ENCODE measurements around the gene PLGLB2. TPM values are rescaled to one million over a fixed set of nuclear protein-coding genes. Genes with fewer than 3 reads are reported as not detected.
A peak's percentile ranks its signal among the peaks of the same experiment; 100 is the strongest.
"Not testable (repeated sequence)": the region's sequence is repeated elsewhere in the genome, so short reads cannot be mapped to it uniquely, and the experiment has no call there.

PLGLB2 gene
- total RNA-seq, 2 donors from 2014 or later: 0.15 to 0.64 TPM

DNA sequence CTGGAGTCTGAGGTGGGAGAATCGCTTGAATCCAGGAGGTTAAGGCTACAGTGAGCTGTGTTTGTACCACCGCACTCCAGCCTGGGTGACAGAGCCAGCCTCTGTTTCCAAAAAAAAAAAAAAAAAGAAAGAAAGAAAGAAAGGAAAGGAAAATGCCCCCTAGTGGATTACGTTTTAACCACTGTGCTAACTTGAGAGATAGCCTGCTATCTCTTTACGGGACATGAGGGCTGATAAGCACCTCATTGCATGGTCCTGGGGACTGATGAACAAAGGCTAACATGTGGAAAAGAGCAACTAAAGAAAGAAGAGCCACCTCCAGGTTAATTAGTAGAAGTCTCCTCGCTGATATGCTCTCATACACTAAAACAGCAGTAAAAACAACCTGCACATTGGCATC lies 4.2 kb upstream of the PLGLB2 start:
- not testable (repeated sequence) for H3K9me3 Mint-ChIP-seq; H3K36me3 Mint-ChIP-seq (ENCODE audit: low read depth); H3K36me3 ChIP-seq (ENCODE audit: control insufficient read depth, insufficient read depth, low read length); H3K4me3 Mint-ChIP-seq; H3K27me3 Mint-ChIP-seq (ENCODE audit: insufficient read depth); H3K4me1 Mint-ChIP-seq; H3K27ac Mint-ChIP-seq; H3K27me3 ChIP-seq (ENCODE audit: control insufficient read depth, insufficient read depth, low read length, poor library complexity, severe bottlenecking); H3K9ac ChIP-seq (ENCODE audit: extremely low read depth, low read length, poor library complexity, severe bottlenecking); DNase-seq; H3K4me3 ChIP-seq (ENCODE audit: low read length); H3K27ac ChIP-seq (ENCODE audit: low read depth, low read length); H3K9me3 ChIP-seq (ENCODE audit: control insufficient read depth, low read length); H3K4me1 ChIP-seq (ENCODE audit: control insufficient read depth, insufficient read depth, low read length)
- no CpG with 5 or more reads among the region's 5 CpGs for WGBS, 2 experiments (ENCODE audit: insufficient coverage in 1 of 2, insufficient read length in 1 of 2)

DNA sequence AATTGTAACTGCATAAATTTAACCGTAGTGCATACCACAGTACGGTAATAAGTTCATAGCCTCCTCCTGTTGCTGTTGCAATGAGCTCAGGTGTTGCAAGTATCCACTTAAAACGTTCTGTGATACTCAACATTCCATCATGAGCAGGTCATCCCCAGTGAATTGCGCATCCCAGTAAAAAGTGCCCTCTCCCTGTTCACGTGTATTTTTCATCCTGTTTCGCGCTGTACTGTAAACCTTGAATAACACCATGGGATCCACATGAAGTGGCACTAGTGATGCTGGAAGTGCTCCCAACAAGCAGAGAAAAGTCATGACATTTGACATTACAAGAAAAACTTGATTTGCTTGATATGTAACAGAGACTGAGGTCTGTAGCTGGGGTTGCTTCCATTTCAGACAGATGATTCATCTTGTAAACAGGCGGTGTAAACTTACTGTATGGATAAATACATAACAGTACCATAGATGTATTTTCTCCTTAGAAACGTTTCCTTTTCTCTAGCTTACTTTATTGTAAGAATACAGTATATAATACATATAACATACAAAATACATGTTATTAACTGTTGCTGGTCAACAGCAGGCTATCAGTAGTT lies 2.4 kb upstream of the PLGLB2 start:
- H3K4me3 Mint-ChIP-seq; H3K9me3 Mint-ChIP-seq; H3K4me1 ChIP-seq (ENCODE audit: control insufficient read depth, insufficient read depth, low read length); H3K4me1 Mint-ChIP-seq; H3K27me3 ChIP-seq (ENCODE audit: control insufficient read depth, insufficient read depth, low read length, poor library complexity, severe bottlenecking); H3K9ac ChIP-seq (ENCODE audit: extremely low read depth, low read length, poor library complexity, severe bottlenecking); H3K27ac Mint-ChIP-seq; H3K4me3 ChIP-seq (ENCODE audit: low read length); H3K36me3 ChIP-seq (ENCODE audit: control insufficient read depth, insufficient read depth, low read length); H3K36me3 Mint-ChIP-seq (ENCODE audit: low read depth); H3K27ac ChIP-seq (ENCODE audit: low read depth, low read length); H3K27me3 Mint-ChIP-seq (ENCODE audit: insufficient read depth); H3K9me3 ChIP-seq (ENCODE audit: control insufficient read depth, low read length): not testable (repeated sequence)
- 86 to 91% methylated on average over 3 to 4 of the region's 9 CpGs for WGBS, 2 experiments (ENCODE audit: insufficient coverage in 1 of 2, insufficient read length in 1 of 2)
- DNase-seq: peak; percentile 22

DNA sequence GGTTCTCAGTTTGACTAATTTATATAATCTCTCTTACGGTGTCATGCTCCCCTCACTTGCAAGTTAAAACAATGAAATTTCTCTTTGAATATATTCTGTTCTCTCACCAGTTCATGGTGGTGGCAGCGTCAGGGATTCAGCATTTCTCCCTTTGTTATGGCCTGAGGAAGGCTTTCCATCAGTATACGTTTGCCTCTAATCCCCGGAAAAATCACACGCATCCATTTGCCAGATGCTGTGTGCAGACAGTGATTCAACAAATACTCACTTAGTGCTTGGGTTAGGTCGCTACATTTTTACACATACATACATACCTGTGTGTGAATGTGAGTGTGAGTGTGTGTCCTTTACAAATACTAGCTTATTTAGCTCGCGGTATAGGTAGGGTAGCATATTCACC lies 637 bp downstream of the PLGLB2 start:
- not testable (repeated sequence) for H3K9me3 ChIP-seq (ENCODE audit: control insufficient read depth, low read length); H3K36me3 Mint-ChIP-seq (ENCODE audit: low read depth); H3K27me3 ChIP-seq (ENCODE audit: control insufficient read depth, insufficient read depth, low read length, poor library complexity, severe bottlenecking); H3K27ac Mint-ChIP-seq; H3K4me3 ChIP-seq (ENCODE audit: low read length); H3K9ac ChIP-seq (ENCODE audit: extremely low read depth, low read length, poor library complexity, severe bottlenecking); H3K4me1 ChIP-seq (ENCODE audit: control insufficient read depth, insufficient read depth, low read length); H3K4me1 Mint-ChIP-seq; H3K9me3 Mint-ChIP-seq; H3K27ac ChIP-seq (ENCODE audit: low read depth, low read length); DNase-seq; H3K36me3 ChIP-seq (ENCODE audit: control insufficient read depth, insufficient read depth, low read length); H3K4me3 Mint-ChIP-seq; H3K27me3 Mint-ChIP-seq (ENCODE audit: insufficient read depth)
- WGBS, 2 experiments (ENCODE audit: insufficient coverage in 1 of 2, insufficient read length in 1 of 2): no CpG with 5 or more reads among the region's 8 CpGs

DNA sequence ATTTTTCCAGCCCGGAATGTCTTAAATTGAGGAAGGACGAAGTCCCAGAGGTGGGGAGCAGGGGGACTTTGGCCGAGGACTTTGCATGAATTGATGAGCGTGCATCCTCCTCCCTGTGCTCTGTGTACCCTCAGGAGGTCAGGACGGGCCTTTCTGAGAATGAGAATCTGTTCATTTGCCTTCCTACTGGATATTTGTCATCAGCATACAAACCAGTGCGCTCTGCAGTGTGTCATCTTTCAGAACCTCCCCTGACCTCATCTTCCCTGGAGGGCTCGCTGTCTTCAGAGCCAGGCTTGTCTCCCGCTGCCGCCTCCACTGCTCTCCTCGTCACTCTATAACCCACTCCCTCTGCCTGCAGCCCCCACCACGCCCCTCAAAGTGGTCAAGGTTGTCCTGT lies 2.7 kb downstream of the PLGLB2 start:
- not testable (repeated sequence) for H3K9ac ChIP-seq (ENCODE audit: extremely low read depth, low read length, poor library complexity, severe bottlenecking); H3K36me3 ChIP-seq (ENCODE audit: control insufficient read depth, insufficient read depth, low read length); H3K4me3 ChIP-seq (ENCODE audit: low read length); DNase-seq; H3K27ac ChIP-seq (ENCODE audit: low read depth, low read length); H3K27me3 Mint-ChIP-seq (ENCODE audit: insufficient read depth); H3K27ac Mint-ChIP-seq; H3K9me3 Mint-ChIP-seq; H3K4me1 Mint-ChIP-seq; H3K9me3 ChIP-seq (ENCODE audit: control insufficient read depth, low read length); H3K27me3 ChIP-seq (ENCODE audit: control insufficient read depth, insufficient read depth, low read length, poor library complexity, severe bottlenecking); H3K4me3 Mint-ChIP-seq; H3K4me1 ChIP-seq (ENCODE audit: control insufficient read depth, insufficient read depth, low read length); H3K36me3 Mint-ChIP-seq (ENCODE audit: low read depth)
- WGBS, 2 experiments (ENCODE audit: insufficient coverage in 1 of 2, insufficient read length in 1 of 2): 100% methylated on average over 1 of the region's 11 CpGs; no CpG with 5 or more reads in 1 of the 2 experiments

DNA sequence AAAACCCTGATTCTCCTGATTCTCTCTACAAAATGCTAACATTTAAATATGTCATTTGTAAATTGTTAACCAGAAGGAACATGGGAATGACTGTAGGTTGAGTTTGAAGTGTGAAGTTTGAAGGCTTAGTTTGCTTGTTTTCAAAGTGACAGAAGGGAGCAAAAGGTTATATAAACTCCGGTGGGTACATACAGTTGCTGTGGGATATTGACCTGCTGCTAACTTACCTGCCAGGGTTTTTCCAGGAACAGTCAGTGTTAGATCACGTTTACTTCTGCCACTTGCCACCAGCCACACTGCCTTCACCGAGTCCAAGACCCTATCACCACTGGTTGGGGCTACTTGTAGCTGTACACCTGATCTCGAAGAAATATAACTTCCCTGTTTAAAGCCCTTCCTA lies 6.9 kb downstream of the PLGLB2 start:
- H3K36me3 ChIP-seq (ENCODE audit: control insufficient read depth, insufficient read depth, low read length); H3K27me3 ChIP-seq (ENCODE audit: control insufficient read depth, insufficient read depth, low read length, poor library complexity, severe bottlenecking); H3K4me3 ChIP-seq (ENCODE audit: low read length); H3K27me3 Mint-ChIP-seq (ENCODE audit: insufficient read depth); DNase-seq; H3K36me3 Mint-ChIP-seq (ENCODE audit: low read depth); H3K27ac ChIP-seq (ENCODE audit: low read depth, low read length); H3K4me1 ChIP-seq (ENCODE audit: control insufficient read depth, insufficient read depth, low read length); H3K9me3 Mint-ChIP-seq; H3K4me3 Mint-ChIP-seq; H3K27ac Mint-ChIP-seq; H3K9ac ChIP-seq (ENCODE audit: extremely low read depth, low read length, poor library complexity, severe bottlenecking); H3K4me1 Mint-ChIP-seq; H3K9me3 ChIP-seq (ENCODE audit: control insufficient read depth, low read length): not testable (repeated sequence)
- WGBS, 2 experiments (ENCODE audit: insufficient coverage in 1 of 2, insufficient read length in 1 of 2): 93% methylated on average over 2 of the region's 4 CpGs; no CpG with 5 or more reads in 1 of the 2 experiments

Other genes with a start within 250 kb of the PLGLB2 start
- gene RGPD2, start 77.7 kb downstream of the PLGLB2 start, total RNA-seq: 10 to 100 TPM; 13.3 to 37.7 TPM